Stimulated activated naive CD8-positive, alpha-beta T cell treated with anti-CD3 and anti-CD28 coated beads, Interleukin-15, Interleukin-2, amounts not matched to agents 100 ng/mL and 50 ng/mL, for 24 hours (primary cell): ENCODE measurements around the gene SIGLEC12.

Experiments used
- H3K27ac Mint-ChIP-seq: one replicate; pipeline ENCODE4 v1.8.0; 2021; ENCODE audit warnings: mild to moderate bottlenecking, mixed read lengths
- H3K27me3 Mint-ChIP-seq: one replicate; pipeline ENCODE4 v1.8.0; 2021; ENCODE audit warnings: mixed read lengths
- H3K36me3 Mint-ChIP-seq: one replicate; pipeline ENCODE4 v1.8.0; 2021; ENCODE audit warnings: low read depth, mixed read lengths
- H3K4me1 Mint-ChIP-seq: one replicate; pipeline ENCODE4 v1.8.0; 2021; ENCODE audit warnings: low read depth, mixed read lengths
- H3K4me3 Mint-ChIP-seq: one replicate; pipeline ENCODE4 v1.8.0; 2021; ENCODE audit warnings: mild to moderate bottlenecking, mixed read lengths
- H3K9me3 Mint-ChIP-seq: one replicate; pipeline ENCODE4 v1.8.0; 2021; ENCODE audit warnings: mixed read lengths

The SIGLEC12 gene

DNA sequence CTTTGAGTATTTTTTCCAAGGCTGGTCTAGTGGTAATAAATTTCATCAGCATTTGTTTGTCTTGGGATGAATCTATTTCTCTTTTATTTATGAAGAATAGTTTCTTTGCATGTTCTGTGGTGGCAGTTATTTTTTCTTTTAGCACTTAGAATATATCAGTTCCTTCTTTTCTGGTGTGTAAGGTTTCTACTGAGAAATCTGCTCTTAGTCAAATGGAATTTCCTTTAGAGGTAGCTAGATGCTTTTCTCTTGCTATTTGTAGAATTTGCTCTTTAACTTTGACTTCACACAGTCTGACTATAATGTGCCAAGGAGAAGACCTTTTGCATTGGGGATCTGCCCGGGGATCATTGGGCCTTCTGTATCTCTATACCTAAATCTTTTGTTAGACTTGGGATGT, 33.9 kb upstream of the SIGLEC12 start:
- no peak overlapping the region for H3K4me3 Mint-ChIP-seq

DNA sequence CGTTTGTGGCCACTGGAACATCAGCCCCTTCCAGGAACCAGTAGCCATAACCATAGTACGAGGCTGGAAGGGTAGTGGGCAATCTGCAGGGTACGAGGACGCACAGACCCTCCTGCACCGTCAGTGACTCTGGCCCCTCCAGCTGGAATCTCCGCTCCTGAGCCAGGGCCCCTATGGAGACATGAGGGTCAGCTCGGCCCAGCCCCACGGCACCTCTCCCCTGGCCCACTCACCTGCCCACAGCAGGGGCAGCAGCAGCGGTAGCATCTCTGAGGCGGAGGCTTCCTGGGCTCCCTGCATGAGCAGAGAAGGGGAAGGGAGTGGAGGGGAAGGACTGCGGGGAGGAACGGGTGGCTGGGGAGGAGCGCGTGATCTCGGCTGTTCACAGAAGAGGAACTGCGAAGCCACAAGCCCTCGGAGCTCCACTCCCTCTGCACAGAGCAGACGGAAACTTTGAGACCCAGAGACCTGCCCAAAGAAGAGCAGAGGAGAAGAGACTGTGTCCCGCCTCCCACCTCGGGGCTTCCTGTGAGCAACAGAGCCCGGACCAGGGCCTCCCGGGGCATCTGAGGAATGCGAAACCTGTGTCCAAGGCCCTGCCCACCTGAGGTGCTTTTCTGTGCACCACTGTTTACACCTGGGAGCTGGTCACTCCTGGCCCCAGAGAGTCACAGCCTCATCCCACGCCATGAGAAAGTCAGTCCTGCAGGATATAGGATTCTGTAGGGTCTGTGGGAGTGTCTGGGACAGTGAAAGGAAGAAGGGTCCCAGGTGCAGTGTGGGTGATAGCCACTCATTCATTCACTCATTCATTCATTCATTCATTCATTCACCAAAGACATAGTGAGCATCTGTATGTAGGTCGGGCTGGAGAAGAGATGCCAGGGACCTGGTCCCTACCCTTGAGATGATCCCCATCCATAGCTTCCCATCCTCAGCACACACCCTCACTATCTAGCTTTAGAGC, 30.0 kb upstream of the SIGLEC12 start, which contains the start of gene SIGLEC6:
Gene SIGLEC6, minus strand, starts transcription at position 322 of the 967 bp plus-strand sequence. Its CDS starts 22 bp downstream, at position 300.
- H3K4me3 Mint-ChIP-seq: no peak within 1 kb of the TSS
- no peak within 1 kb of the TSS for H3K27ac Mint-ChIP-seq
- H3K36me3 Mint-ChIP-seq: no peaks in the 10 kb centered on the region
- H3K4me1 Mint-ChIP-seq: no peaks in the 10 kb centered on the region
- peaks cover 62% of the 10 kb centered on the region for H3K27me3 Mint-ChIP-seq
- H3K9me3 Mint-ChIP-seq: peaks cover 4% of the 10 kb centered on the region

More for the DNA sequence above, 33.9 kb upstream of the SIGLEC12 start:
- H3K9me3 Mint-ChIP-seq: peaks cover 4% of the 10 kb centered on the region
- no peaks in the 10 kb centered on the region for H3K36me3 Mint-ChIP-seq
- no peaks in the 10 kb centered on the region for H3K4me1 Mint-ChIP-seq
- H3K27me3 Mint-ChIP-seq: peaks cover 65% of the 10 kb centered on the region
- no peak overlapping the region for H3K27ac Mint-ChIP-seq

- Mint-ChIP-seq H3K36me3 (no peaks in the 10 kb centered on the region), H3K27me3 (peaks cover 56% of the 10 kb centered on the region), H3K9me3 (peaks cover under 1% of the 10 kb centered on the region), H3K4me1 (no peaks in the 10 kb centered on the region), H3K27ac (no peak overlapping the region), H3K4me3 (no peak overlapping the region)
These were observed 29.0 kb upstream of the SIGLEC12 start for GRCh38 chr19:51530616-51531015.

- Mint-ChIP-seq H3K27me3 (peaks cover 43% of the 10 kb centered on the region), H3K27ac (no peak overlapping the region), H3K4me1 (no peaks in the 10 kb centered on the region), H3K36me3 (no peaks in the 10 kb centered on the region), H3K4me3 (no peak overlapping the region), H3K9me3 (no peaks in the 10 kb centered on the region)
These were observed 27.7 kb upstream of the SIGLEC12 start for GRCh38 chr19:51529301-51529700.

DNA sequence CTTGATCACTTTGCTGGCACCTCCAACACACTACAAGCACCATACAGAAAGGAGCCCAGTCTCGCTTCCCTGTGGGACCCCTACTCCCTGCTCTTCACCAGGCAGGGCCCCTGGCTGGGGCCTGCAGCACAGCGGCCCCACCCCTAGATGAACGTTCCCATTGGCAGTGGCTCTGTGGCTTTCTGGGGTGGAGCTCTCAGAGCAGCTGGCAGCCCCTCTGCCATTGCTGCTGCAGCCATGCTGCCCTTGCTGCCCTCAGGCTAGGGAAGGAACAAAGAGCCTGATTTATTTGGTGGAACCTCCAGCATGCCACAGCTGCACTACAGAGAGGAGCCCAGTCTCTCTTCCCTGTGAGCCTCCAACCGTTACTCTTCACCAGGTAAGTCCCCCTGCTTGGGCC, 24.1 kb upstream of the SIGLEC12 start:
- Mint-ChIP-seq H3K9me3 (no peaks in the 10 kb centered on the region), H3K27me3 (peaks cover 47% of the 10 kb centered on the region), H3K36me3 (no peaks in the 10 kb centered on the region), H3K27ac (no peak overlapping the region), H3K4me3 (no peak overlapping the region), H3K4me1 (no peaks in the 10 kb centered on the region)

DNA sequence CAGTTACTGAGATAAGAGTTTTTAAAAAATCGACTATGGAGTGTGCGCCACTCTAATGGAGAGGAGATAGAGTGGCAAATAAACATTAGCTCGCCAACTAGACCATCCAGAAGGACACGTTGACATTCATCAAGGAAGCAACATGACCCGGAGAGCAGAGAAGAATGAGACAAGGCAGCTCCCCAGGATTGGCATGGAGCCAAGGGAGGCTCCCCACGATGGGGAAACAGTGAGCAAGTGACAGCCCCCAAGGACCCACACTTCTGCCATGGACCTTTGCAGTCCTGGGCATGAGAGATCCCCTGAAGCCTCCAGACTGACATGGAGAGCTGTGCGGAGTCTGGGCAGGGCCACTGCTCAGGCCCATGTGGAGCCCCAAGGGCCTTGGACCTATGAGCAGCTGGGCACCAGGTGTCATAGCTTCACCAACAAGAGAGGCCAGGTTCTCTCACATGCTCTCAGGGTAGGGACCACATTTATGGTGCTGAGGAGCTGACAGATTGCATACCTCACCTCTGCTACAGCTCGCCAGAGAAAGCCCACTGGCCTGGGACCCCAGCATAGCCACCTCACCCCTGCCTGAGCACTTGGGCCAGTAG, 23.2 kb upstream of the SIGLEC12 start:
- Mint-ChIP-seq H3K27me3 (peaks cover 47% of the 10 kb centered on the region), H3K36me3 (no peaks in the 10 kb centered on the region), H3K27ac (no peak overlapping the region), H3K4me1 (no peaks in the 10 kb centered on the region), H3K9me3 (no peaks in the 10 kb centered on the region), H3K4me3 (no peak overlapping the region)

DNA sequence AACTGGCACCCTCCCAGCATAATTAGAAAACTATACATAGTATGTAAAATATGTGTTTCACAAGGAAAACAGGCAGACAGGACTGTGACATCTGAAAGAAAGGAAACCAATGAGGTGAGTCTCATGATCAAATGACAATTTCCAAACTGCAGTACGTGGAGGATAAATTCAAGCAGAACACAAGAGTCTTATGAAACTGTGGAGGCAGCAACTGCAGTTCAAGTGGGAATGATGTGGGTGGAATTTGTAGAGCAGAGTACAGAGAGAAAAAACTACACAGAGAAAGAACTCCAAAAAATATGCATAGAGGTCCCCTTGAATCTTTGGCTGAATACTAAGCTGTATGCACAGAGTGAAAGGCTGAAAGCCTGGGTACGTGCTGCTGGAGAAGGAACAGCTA, 20.2 kb upstream of the SIGLEC12 start:
- H3K9me3 Mint-ChIP-seq: no peaks in the 10 kb centered on the region
- H3K4me1 Mint-ChIP-seq: peaks cover 7% of the 10 kb centered on the region
- no peaks in the 10 kb centered on the region for H3K36me3 Mint-ChIP-seq
- peaks cover 31% of the 10 kb centered on the region for H3K27me3 Mint-ChIP-seq
- no peak overlapping the region for H3K4me3 Mint-ChIP-seq
- no peak overlapping the region for H3K27ac Mint-ChIP-seq

GRCh38 chr19:51521357-51521756, 19.8 kb upstream of the SIGLEC12 start:
- H3K27ac Mint-ChIP-seq: no peak overlapping the region
- H3K36me3 Mint-ChIP-seq: no peaks in the 10 kb centered on the region

DNA sequence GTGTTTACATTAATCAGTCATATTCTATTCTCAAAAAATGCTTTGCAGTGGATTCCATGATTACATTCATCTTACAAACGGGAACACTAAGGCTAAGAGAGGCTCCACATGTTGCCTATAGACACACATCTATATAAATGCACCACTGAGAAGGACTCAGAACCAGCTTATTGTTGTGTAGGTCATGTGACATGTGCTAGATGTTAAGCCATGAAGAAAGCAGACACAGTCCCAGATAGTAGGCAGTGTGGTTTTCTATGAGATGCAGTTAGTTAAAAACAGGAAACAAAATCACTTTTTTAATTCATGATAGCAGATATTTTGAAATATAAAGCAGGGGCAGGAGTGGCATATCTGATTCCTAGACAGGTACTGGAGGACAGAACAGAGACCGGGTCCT, 19.1 kb upstream of the SIGLEC12 start:
- Mint-ChIP-seq H3K27ac (no peak overlapping the region), H3K27me3 (peaks cover 26% of the 10 kb centered on the region), H3K4me3 (no peak overlapping the region), H3K9me3 (no peaks in the 10 kb centered on the region), H3K36me3 (no peaks in the 10 kb centered on the region), H3K4me1 (peaks cover 7% of the 10 kb centered on the region)

More at GRCh38 chr19:51521357-51521756, 19.8 kb upstream of the SIGLEC12 start:
- Mint-ChIP-seq H3K4me3 (no peak overlapping the region), H3K27me3 (peaks cover 27% of the 10 kb centered on the region), H3K4me1 (peaks cover 7% of the 10 kb centered on the region), H3K9me3 (no peaks in the 10 kb centered on the region)

GRCh38 chr19:51514866-51515481, 13.4 kb upstream of the SIGLEC12 start:
- H3K4me1 Mint-ChIP-seq: peaks cover 24% of the 10 kb centered on the region
- peaks cover 31% of the 10 kb centered on the region for H3K27me3 Mint-ChIP-seq
- no peaks in the 10 kb centered on the region for H3K36me3 Mint-ChIP-seq
- H3K27ac Mint-ChIP-seq: no peak overlapping the region
- no peak overlapping the region for H3K4me3 Mint-ChIP-seq
- H3K9me3 Mint-ChIP-seq: no peaks in the 10 kb centered on the region

DNA sequence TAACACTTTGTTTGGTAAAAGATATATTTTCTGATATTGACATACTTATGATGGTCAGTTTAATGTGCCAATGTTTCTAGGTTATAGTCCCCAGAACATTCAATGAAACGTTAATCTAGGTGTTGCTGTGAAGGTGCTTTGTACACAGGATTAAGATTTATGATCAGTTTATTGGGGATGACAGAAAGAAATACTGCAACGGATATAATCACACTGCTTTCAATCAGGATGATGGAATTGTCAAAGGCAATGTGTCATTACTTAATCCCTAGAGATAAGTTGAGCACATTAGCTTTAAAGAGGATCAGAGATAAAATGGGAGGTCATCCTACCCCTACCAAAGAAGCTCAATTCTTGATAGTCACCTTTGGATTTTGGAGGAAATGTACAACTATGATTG, 12.4 kb upstream of the SIGLEC12 start:
- H3K36me3 Mint-ChIP-seq: no peaks in the 10 kb centered on the region
- H3K4me1 Mint-ChIP-seq: peaks cover 24% of the 10 kb centered on the region
- no peak overlapping the region for H3K27ac Mint-ChIP-seq
- H3K4me3 Mint-ChIP-seq: no peak overlapping the region
- no peaks in the 10 kb centered on the region for H3K9me3 Mint-ChIP-seq
- H3K27me3 Mint-ChIP-seq: peaks cover 31% of the 10 kb centered on the region

- H3K36me3 Mint-ChIP-seq: no peaks in the 10 kb centered on the region
- peaks cover 19% of the 10 kb centered on the region for H3K4me1 Mint-ChIP-seq
- no peak overlapping the region for H3K27ac Mint-ChIP-seq
- peaks cover 28% of the 10 kb centered on the region for H3K27me3 Mint-ChIP-seq
- no peaks in the 10 kb centered on the region for H3K9me3 Mint-ChIP-seq
- H3K4me3 Mint-ChIP-seq: no peak overlapping the region
These were observed 9.8 kb upstream of the SIGLEC12 start for GRCh38 chr19:51511353-51511752.

DNA sequence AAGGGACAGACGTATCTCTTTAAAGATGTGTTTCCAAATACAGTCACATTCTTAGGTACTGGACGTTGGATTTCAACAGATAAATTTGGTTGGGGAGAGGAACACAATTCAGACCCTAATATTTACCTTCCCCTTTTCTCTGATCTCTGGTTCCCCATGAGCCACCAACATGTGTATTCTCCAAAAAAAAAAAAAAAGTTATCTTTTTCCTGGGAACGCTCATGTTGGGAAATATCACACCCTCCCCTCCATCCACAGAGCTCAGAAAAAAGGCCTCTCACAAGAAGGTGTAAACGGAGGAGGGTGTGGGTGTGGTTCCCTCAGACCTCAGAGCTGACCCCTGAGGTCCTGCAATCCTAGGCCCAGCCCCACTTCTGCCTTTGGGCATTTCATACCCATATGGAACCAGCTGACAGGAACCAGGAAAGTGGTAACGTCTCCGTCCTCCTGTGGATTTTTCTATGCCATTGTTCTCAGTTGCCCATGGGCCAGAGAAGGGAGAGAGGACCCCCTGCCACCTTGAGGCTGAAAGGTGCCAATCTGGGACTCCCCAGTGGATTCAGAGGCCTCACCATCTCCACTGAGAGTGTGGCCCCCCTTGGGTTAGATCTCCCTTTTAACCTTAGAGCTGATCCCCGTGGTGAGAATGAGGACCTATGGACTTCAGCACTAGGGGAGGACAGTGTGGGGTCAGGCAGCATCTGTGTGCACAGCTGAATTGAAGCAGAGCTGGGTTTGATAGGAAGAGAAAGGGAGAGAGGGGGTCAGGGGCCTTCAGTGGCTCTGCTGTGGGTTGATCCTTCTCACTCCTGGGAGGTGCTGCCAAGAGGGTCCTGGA, 8.4 kb upstream of the SIGLEC12 start:
- Mint-ChIP-seq H3K27me3 (peaks cover 28% of the 10 kb centered on the region), H3K4me3 (no peak overlapping the region), H3K4me1 (peaks cover 23% of the 10 kb centered on the region), H3K27ac (no peak overlapping the region), H3K9me3 (no peaks in the 10 kb centered on the region), H3K36me3 (no peaks in the 10 kb centered on the region)

DNA sequence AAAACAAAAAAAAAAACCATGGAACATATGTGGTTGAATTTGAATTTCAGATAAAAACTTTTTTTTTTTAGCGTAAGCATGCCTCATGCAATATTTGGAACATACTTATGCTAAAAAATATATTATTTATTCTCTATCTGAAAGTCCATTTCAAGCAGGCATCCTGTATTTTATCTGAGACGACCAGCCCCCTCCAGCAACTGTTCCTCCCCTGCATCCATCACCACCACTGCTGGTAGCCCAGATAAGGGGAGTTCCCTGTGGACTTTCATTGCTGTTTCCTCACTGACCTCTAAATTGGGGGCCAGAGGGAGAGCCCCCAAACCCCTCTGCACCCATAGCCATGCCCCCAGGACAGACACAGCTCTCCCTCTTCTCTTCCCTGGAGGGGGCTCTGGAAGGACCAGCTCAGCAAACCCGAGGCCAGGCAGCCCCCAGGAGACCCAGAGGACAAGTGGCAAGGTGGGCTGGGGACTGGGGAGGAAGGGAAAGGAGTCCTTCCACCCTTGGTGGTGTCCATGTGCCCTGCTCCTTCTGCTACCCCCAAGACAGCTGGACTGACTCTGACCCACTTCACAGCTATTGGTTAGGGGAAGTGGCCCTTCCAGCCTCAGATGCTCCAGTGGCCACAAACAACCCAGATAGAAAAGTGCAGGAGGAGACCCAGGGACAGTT, 6.6 kb upstream of the SIGLEC12 start:
- peaks cover 26% of the 10 kb centered on the region for H3K4me1 Mint-ChIP-seq
- H3K27me3 Mint-ChIP-seq: peaks cover 22% of the 10 kb centered on the region
- H3K36me3 Mint-ChIP-seq: no peaks in the 10 kb centered on the region

More for the DNA sequence above, 6.6 kb upstream of the SIGLEC12 start:
- Mint-ChIP-seq H3K9me3 (peaks cover 3% of the 10 kb centered on the region), H3K4me3 (no peak overlapping the region), H3K27ac (no peak overlapping the region)
